GM19463 (cell line): ENCODE results near the gene MACO1.
A peak's percentile ranks its signal among the peaks of the same experiment; 100 is the strongest.
"Not testable (repeated sequence)": the region's sequence is repeated elsewhere in the genome, so short reads cannot be mapped to it uniquely, and the experiment has no call there.

ENCODE experiments used
- ATAC-seq: cut with Tn5 transposase; IDR thresholded peaks from one replicate; pipeline ENCODE4 v1.9.1; 2021; ENCODE audit warnings: mild to moderate bottlenecking, moderate library complexity; ENCODE audit not compliant: unreplicated experiment

The MACO1 gene

DNA sequence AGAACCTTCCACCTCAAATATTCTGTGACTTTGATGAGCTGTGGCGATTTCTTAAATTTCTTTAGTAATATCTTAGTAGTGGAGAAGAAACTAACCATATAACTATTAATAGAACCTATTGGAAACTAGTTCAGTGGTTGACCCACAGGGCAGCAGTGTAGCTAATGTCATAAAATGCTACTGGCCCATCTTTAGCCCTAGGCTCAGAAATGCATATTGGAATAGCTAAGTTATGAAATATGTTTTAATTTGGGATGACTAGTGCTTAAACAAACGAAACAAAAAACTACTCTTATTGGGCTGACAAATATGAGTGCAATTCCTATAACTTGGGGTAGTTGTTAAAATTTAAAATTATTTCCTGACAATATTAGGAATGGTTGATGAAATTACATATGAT lies 20.2 kb downstream of the MACO1 start:
- ATAC-seq = no peak

DNA sequence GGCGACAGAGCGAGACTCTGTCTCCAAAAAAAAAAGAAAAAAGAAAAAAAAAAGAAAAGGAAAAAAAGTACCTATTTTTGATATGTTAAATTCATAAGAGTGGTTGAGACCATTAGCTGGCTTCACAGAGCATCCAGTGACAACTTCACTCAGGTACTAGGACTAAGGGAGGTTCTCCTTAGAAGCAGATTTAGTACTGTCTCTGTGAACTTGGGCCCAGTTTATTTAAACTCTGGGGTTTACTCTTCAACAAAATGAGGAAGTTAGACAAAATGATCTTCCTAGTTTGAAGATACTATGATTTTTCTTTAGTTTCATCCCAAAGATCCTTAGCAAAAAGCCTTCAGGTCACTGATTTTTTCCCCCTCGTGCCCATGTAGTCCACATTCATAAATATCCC lies 21.2 kb downstream of the MACO1 start:
- no peak for ATAC-seq

DNA sequence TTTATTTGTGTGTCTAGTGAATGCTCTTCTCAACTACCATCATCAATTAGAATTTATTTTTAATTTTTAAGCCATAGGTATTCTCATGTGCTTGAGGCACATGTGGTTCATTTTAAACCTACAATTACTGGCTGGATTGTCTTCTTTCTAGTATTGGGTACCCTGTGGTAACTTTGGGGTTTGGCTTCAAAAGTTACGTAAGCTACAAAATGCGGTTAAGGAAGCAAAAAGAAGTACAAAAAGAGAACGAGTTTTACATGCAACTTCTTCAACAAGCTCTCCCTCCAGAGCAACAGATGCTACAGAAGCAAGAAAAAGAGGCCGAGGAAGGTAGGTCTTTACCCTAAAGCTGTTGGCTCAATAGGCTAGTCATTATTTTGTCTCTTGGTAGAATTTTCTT lies 25.8 kb downstream of the MACO1 start:
- no peak for ATAC-seq

DNA sequence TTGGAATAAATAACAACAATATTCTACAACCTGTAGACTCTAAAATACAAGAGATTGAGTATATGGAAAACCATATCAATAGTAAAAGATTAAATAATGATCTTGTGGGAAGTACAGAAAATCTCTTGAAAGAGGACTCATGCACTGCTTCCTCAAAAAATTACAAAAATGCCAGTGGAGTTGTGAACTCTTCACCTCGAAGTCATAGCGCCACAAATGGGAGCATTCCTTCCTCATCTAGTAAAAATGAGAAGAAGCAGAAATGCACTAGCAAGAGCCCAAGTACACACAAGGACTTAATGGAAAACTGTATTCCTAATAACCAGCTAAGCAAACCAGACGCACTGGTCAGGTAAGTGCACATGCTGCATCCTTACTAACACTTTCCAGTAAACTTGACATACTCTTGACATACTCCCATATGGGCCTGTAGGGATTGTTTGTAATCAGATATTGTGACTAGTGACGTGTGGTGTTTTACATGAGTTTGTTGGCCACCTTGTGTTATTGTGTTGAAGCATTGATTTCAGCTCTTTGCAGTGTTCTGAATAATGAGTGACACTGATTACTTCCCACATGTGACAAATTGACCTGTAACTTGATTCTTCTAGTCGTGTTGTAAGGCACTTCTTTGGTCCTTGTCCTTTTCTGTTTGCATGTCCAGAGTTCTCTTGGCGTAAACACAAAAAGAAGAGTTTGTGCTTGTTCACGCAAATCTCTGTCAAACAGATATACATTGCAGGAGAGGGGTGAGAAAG lies 28.0 kb downstream of the MACO1 start:
- ATAC-seq = no peak

DNA sequence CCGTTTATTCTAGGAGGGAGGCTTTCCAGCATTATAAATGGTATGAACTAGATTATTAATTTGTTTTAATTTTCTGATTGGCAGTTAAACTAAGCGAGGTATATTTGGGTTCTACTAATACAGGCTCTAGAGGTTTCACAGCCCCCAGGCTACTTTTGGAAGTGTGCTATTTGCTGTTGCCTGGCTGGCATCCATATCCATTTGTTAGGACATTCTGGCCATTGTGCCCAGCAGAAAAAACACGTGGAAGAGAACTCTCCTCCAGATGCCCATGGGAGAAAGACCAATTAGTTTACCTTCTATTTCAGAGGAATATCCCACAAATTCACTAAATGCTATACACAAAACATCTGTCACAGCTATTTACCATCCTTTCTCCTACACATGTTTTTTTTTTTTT lies 29.3 kb downstream of the MACO1 start:
- no peak for ATAC-seq

DNA sequence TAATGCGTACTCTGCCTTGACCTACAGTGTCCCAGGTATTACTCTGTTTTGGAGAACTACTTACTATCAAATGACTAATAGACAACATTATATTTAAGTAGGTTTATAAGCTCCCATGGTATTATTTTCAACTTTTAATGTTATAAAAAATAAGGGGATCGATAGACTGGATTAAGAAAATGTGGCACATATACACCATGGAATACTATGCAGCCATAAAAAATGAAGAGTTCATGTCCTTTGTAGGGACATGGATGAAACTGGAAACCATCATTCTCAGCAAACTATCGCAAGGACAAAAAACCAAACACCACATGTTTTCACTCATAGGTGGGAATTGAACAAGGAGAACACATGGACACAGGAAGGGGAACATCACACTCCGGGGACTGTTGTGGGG lies 30.1 kb downstream of the MACO1 start:
- ATAC-seq = not testable (repeated sequence)

DNA sequence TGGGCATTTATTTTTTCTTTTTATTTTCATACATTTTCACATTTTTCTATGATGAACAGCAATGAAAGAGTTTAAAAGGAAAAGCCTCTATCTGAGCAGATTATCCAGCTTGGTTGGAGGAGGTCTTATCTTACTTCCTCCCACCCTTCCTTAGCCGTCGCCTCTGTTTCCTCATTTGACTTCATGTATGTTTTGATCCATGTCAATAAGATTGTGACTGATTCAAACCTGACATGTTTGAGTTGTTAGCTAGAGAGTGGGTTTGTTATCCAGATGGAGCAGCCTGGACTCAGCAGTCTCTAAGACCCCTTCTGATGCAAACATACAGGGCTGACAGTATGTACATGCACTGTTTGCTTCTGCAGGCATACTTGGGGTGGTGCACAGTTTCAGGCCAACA lies 31.2 kb downstream of the MACO1 start:
- ATAC-seq = no peak

DNA sequence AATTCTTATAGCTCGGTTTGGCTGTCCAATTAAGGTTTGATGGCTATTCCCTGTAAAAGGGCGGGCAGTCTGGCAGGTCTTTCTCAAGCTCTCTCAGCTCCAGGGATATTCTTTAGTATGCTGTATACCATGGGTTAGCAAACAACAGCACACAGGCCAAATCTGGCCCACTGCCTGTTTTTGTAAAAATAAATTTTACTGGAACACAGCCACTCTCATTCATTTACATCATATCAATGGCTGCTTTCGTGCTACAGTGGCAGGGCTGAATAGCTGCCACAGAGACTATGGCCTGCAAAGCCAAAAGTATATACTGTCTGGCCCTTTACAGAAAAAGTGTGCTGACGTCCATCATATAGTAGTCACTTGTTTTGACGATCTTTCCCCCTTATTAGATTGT lies 32.0 kb downstream of the MACO1 start:
- ATAC-seq = no peak

DNA sequence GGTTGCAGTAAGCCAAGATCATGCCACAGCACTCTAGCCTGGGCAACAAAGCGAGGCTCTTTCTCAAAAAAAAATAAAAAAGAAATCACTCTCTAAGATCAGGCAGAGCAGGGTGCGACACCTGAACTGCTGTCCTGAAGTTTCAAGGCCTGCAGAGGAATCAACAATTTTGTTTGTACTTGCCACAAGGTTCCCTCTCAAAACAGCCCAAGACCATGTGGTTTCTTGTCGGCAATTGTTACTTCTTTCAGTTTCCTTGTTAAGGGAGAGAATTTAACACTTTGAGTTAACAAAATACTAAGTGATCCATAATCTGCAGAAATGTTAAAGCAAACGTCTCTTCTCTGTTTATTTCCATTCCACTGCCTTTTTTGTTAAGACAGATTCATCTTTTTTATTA lies 36.5 kb downstream of the MACO1 start:
- ATAC-seq = no peak

DNA sequence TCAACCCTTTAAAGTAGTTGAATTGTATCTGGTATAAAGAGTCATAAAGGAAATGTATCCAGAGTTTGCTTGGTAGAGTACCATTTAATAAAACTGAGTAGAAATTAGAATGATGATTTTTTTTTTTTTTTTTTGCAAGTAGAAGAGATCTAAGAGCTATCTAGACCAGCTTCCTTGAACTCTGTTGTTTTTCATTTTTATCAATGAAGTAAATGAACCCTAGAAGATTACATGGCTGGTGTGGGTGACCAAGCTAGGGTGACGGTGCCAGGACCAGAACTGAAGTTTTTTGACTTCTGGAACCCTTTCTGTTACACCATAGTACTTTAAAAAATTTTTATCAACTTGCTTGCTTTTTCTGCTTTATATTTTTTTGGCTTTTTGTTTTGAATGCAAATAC lies 36.9 kb downstream of the MACO1 start:
- ATAC-seq = no peak

DNA sequence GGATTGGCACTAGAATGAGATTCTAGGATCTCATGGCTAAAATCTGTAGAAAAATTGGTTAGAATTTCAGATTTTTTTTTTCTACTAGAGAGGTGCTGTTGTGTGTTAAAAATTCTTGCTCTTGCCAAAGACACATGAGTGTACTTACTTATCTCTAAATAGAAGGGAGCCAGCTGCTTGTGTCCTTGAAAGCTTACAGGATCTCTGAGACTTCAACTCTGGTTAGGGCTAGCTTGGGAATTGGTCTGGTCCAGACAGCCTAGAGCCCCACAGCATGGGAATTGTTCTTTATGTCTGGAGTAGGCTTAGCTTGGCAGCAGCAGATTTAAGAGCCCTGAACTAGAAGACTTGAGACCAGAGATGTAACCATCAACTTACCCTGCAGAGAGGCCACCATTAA lies 37.3 kb downstream of the MACO1 start:
- ATAC-seq = no peak

DNA sequence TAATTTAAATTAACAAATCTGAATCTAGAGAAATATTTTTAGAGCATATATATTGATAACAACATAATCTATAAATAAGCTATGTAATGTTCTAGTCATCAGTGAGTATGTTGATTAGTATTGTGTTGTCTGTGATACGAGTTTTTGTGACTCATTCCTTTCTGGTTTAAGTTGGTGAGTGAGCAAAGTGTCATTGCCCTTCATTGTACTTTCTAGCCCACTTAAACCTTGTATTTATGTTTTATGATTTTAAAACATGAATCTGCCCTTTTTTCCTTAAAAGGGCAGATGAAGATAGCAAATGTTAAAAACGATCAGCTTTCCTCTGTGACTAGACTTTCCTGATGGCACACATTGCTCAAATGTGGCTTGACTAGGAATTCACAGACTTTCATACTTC lies 38.5 kb downstream of the MACO1 start:
- ATAC-seq = no peak

DNA sequence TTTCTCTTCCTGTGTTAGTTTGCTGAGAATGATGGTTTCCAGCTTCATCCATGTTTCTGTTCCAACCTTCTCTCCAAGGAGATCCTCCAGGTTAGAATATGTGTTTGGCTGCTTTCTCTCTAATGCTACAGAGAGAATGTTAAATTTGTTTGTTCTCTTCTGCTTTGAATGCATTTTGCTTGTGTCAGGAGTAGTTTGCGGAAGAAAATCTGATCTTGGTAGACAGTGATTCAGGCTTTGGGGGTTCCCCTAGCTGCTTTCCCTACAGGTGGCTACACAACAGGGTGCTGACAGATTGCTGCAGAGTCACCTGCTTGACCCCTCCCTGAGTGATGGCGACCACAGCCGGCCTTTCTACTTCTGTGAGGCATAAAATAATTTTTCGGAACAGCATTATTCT lies 41.8 kb downstream of the MACO1 start:
- no peak for ATAC-seq

DNA sequence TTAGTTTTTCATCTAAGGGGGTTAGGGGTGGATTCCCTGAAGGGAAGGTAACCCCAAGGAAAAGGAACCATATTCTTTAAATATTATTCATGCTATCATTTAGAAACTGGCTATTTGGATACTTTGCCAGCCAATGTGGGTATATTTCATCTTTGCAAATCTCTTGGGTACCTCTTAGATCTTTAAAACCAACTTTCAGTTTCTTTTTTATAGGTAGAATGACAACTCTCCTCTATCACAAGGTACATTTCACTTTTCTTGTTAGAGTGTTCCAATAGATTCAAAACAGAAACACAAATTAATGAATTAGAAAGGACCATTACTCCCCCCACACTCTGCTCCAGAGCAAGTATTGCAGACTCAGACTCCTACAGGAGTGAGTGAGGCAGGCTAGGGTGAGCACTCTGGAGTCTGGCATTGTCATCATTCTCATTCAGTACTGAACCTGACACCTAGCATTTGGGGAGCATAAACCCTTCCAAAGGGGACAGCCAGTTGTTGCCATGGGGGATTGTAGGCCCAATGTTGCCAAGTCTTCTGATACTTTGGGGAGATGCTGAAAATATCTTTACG lies 43.0 kb downstream of the MACO1 start:
- peak; percentile 38 for ATAC-seq

DNA sequence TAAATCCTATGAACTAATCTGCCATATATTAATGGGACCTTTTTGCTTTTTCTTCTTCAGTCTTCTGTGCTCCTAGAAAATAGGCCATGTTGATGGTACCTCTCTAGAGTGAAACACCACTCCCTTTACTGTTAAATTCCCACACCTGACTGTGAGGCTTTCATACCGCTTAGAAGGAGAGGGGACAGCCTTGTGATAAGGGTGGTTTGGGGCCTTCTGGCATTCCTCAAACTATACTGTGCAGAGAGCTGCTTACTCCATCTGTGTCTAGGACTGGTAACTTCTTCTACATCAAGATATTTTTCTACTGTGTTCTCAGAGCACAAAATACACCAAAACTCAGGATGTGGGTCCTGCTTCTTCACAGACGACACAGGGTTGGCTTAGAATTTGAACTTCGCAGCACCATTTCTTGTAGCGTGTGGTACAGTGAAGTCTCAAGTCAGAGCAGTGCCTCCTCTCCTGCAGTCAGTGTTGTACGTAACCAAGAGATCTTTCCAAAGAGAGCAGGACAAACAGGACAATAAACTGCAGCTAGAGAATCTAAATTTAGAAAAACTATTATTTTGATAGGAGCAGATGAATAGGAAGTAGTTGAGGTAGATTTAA lies 43.8 kb downstream of the MACO1 start:
- ATAC-seq = no peak

DNA sequence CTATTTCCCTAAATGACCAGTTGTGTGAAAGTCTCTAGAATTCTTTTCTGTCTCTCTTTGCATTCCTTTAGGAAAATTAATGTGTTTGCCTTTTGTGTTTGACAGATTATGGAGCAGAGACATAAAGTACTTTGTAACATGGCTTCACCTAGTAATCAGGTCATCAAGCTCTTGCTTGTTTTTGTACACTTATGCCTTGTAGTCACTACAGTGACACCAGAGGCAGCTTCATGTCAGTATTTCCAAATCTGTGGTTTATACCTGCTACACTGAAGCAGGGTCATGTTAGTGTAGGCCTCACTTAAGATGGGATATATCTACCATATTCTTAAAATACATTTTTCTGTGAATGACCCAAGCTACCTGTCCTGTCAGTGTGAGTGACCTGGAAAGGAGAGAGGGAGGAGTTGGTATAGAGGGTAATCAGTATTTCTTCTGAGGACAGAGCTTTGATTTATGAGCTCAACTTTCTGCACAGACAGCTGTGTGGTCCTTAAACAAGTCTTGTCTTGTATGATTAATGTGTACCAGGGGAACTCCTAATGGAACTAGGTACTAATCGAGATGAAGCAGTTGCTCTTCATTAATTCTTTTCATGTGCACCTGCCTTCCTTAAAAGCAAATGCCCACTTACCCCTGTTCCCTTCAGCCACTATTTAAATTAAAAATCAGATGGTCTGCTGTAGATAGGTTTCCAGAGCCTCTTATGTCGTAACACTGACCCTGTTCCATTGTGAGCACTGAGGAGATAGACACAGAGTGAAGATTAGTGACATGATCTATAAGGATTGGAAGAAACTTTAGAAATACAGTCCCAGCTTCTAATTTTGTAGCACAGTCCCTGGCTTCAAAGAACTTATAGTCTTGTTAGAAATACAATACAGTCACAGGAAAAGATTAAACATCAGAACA lies 45.7 kb downstream of the MACO1 start:
- ATAC-seq = no peak

DNA sequence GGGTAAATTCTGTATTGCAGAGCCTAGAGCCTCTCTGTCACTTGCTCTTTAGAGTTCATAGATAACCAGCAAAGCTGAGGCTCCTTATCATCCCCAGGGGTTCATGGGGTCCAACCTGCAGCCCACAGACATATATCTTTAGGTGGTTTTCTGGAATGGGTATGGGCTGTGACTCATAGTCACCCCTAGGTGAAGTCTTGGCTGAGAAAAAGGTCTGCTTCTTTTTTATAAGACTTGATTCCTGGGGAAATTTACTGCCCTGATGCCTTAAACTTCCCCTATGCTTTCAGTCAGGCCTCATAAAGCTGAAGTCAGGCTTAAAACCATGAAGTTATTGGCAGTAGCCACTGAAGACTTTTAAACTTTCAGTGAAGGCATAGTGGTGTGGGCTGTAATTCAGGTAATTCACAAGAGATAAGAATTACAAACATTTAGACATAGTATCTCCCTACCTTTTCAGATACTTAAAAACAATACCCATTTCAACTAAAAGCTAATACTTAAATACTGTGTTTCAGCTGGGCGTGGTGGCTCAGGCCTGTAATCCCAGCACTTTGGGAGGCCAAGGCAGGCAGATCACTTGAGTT lies 46.8 kb downstream of the MACO1 start:
- ATAC-seq = no peak

DNA sequence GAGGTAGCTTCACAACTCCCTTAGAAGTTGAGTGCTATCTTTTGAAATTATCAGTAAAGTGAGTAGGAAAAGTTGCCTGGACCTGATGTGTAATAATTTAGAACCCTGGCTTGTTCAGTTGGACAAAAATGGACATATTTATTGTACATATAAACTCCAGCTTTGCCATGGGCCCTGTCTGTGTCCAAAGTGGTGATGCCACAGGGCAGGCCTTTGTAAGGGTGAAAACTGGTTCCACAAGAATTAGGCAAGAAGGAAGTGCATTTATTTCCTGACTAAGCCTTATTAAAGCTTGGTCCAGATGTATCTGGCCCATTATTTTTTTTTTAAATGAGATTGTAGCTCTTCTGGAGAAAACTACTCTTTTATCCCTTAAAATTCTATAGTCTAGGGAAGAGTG lies 47.9 kb downstream of the MACO1 start:
- ATAC-seq = no peak

DNA sequence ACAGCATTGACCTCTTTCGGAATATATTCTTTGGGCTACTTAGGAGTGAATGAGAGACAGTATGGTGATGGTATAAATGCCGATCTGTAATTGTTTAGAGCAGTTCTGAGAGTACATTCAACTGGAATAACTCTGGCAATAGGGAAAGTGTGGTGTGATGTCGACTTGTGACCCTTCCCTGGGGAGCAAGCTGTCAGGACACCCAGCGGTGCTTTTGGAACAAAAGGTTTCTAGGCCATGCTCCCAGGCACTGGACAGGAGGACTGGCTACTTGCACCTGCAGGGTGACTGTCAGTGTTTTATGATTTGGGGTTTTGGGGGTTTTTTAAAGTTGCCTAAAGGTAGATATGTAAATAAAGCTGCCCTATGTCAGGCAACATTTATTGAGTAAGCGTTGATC lies 50.9 kb downstream of the MACO1 start:
- ATAC-seq = no peak

DNA sequence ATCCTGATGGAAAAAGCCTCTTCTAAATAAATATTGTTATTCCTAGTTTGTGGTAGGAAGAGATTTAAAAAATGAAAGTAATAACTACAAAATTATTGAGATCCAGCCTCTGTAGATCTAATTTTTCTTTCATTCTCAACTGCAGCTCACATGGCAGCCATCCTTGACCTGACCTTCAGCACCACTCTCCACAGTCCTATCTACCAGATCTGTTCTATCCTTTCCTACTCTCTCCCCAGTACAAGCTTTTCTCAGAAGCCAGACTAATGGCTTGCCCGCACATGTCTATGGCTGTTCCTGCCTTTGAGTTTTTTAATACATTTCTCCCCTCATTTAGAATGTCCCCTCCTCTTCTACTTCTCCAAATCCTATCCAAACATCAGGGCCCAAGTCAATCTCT lies 51.5 kb downstream of the MACO1 start:
- ATAC-seq = no peak

DNA sequence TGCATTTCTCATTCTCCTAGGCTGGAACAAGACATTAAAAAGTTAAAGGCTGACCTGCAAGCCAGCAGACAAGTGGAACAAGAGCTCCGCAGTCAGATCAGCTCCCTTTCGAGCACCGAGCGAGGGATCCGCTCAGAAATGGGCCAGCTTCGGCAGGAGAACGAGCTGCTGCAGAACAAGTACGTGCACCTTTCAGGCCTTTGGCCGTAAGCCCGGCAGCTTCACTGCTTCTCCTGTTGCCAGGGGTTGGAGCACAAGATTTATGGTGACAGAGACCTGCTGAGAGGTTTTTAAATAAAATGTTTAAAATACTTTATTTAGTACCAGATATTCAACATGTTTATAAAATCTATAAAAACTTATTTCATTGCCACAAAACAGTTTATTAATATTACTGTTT lies 53.4 kb downstream of the MACO1 start:
- no peak for ATAC-seq
